Kidney glomerular epithelial cell (primary cell): Measurements from ENCODE around the gene POGZ.

Source experiments
- DNase-seq: peaks from one replicate; lab custom pipeline; 2025; lab: John Stamatoyannopoulos, UW

Gene POGZ, protein sequence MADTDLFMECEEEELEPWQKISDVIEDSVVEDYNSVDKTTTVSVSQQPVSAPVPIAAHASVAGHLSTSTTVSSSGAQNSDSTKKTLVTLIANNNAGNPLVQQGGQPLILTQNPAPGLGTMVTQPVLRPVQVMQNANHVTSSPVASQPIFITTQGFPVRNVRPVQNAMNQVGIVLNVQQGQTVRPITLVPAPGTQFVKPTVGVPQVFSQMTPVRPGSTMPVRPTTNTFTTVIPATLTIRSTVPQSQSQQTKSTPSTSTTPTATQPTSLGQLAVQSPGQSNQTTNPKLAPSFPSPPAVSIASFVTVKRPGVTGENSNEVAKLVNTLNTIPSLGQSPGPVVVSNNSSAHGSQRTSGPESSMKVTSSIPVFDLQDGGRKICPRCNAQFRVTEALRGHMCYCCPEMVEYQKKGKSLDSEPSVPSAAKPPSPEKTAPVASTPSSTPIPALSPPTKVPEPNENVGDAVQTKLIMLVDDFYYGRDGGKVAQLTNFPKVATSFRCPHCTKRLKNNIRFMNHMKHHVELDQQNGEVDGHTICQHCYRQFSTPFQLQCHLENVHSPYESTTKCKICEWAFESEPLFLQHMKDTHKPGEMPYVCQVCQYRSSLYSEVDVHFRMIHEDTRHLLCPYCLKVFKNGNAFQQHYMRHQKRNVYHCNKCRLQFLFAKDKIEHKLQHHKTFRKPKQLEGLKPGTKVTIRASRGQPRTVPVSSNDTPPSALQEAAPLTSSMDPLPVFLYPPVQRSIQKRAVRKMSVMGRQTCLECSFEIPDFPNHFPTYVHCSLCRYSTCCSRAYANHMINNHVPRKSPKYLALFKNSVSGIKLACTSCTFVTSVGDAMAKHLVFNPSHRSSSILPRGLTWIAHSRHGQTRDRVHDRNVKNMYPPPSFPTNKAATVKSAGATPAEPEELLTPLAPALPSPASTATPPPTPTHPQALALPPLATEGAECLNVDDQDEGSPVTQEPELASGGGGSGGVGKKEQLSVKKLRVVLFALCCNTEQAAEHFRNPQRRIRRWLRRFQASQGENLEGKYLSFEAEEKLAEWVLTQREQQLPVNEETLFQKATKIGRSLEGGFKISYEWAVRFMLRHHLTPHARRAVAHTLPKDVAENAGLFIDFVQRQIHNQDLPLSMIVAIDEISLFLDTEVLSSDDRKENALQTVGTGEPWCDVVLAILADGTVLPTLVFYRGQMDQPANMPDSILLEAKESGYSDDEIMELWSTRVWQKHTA (N-terminal part only)

DNA sequence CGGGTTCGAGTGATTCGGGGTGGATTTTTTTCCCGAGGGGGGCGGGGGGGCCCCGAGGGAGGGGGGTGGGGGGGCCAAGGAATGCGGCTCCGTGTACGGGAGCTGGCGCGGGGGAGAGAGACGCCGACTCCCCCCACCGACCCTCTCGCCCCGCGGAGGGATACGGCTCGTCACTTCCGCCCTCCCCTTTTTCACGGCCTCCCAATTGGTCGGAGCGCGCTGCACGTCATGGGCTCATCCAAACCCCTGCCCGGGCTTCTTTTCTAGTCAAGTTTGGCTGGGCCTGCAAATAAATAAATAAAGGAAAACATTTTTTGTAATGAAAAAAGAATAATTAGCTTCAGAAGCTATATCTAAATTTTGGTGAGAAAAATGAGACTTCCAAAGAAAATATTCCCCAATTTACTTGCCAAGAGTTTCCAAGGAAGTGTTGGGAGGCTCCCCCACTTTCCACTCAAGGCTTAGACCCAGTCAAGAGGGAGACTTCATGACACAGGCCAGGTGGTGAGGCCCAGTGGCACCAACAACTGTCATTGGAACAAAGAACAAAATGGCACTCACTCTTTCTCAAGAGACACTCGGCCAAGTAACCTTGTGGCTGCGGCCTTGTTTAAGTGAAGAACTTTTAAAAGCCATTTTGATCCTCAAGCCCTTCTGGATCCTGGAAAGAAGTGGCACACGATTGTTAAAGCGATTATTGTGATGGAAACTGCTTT lies at the start of gene POGZ:
Gene POGZ, minus strand, starts transcription at position 164 of the 716 bp plus-strand sequence. CDS start 17,290 bp downstream, outside the sequence.
- peak; percentile 83 for DNase-seq

DNA sequence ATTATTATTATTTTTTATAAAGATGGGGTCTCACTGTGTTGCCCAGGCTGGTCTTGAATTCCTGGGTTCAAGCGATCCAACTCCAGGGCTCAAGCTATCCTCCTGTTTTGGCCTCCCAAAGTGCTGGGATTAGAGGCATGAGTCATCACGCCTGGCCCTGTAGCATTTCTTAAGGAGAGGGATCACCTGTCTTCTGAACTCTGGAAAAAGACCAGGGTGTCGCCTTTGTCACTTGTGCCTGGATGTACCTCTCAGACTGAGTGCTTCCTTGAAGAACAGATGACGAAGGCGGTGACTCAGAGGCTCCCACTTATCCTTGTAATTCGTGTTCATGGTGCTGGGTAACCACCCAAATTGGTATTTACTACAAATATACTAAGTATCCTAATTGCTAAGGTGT lies 49.5 kb upstream of the POGZ start:
- DNase-seq: no peak

DNA sequence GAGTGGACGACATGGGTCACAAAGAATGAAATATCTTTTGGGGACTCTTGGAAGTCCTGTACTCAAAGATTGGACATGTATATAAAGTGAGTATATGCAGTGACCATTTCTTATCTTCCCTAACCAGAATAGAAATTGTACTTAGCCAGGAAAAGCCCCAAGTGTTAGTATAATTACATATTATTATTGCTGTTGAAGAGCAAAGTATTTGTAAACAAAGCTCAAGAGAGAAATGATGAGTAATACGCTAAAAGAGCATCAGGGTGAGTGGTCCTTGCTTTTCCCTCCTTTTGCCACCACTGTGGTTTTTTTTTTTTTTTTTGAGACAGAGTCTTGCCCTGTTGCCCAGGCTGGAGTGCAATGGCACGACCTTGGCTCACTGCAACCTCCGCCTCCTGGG lies 45.5 kb upstream of the POGZ start:
- no peak for DNase-seq

DNA sequence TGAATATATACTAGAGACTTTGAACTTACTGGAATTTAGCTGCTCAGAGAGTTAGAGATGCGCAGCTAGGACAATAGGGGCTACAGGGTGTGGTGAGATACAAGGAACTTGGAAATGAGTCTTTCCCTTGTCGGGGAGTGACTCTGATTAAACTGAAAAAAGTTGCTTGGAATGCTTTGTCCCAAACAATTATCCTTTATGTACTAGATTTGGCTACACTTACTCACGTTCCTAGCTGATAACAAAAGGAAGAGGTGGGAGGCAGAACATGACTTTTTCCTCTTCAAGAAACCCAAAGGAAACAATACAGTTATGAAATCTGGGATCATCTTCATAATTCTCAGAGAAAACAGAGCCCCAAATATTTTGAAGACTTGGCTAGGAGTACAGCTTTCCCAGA lies 45.0 kb upstream of the POGZ start:
- DNase-seq: no peak

DNA sequence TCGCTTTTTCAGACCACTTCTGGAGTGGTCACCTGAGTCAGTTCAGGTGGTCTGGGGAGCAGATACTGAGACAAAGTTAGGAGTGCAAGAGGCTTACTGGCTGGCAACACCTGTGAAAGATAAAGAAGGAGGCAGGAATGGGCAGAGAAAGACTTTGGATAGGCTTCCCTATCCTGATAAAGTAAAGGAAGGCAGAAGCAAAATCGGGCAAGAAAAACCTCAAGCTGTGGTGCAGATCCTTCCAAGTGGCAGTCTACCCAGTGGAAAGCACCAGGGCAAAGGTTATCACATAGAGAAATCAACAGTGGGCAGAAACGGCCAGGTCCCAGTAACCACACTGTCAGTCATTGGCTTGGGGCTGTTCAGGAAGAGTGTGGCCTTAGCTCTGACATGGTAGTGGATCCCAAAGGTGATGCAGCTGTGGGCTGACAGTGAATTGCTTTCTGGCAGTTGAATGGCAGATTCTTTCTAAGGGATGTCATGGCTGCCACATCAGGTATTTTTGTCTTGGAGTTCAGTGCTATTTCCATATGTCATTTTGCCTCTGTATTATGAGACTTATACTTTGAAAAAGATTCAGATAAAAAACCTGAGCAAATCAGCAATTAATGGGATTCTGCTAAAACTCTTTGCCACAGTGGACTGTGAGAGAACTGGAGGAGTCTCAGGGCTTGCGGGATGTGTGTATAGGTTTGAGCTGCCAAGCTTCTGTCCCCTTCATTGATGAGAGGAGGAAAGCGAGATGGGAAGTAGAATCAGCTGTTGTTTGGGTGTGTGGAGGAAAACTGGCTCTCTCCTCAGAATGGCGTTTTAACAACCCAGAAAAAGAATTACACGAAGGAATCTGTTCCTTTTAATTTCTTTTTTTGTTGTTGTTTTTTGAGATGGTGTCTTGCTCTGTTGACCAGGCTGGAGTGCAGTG lies 43.8 kb upstream of the POGZ start:
- DNase-seq: no peak

DNA sequence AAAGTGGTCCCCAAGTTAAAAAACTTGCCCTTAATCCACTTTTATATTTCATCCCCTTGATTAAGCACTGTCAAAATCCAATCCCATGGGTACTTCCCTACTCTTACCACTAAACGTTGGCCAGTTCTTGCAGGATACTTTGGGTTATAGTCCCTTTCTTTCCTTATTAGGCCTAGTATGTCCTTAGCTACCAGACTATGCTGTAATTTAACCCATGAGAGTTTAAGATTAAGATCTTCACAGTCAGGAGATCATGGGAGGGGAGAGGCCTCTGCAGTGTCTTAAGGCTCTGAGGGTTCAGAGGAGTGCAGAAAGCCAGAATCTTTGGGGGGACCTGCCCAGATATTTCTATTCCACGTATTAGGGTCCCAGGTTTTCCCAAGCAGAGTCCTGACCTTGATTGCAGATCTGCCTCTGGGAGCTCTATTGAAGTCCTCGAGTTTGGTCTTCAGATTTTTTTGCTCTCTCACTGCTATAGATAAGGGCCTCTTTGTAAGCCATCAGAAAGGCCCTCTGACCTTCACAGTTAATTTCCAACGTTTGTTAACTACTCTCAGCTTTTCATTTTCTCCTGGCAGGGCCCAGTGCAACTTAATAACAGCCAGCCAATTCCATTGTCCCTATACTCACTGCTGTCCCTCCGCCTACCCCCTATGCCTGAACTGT lies 42.9 kb upstream of the POGZ start:
- DNase-seq: no peak

DNA sequence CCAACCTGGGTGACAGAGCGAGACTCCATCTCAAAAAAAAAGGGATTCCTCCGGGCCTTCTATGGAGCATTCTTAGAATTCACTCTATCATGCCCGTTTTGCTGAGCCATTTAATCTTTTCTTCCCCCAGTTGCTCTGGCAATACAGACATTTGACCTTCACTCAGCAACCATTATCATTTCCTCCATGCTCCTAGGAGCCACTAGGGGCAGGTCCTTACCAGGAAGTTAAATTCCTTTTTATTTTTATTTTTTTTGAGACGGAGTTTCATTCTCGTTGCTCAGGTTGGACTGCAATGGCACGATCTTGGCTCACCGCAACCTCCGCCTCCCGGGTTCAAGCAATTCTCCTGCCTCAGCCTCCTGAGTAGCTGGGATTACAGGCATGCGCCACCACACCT lies 42.2 kb upstream of the POGZ start:
- no peak for DNase-seq

DNA sequence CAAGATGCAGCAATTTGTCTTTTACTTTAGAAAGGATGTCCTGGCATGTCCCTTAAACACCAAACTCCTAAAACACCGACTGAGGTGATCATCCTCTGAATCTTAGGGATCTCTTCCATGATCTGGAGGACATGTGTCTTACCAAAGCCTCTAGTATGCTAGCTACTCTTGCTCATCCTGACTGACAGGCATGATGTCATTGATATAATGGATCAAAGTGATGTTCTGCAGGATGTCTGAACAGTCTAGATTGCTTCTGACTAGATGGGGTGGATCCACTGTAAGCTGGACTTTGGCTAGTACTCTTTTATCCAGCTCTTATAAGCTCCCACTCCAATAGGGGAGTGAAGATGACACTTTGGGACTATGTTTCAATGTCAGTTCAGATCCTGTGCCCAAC lies 40.6 kb upstream of the POGZ start:
- no peak for DNase-seq

DNA sequence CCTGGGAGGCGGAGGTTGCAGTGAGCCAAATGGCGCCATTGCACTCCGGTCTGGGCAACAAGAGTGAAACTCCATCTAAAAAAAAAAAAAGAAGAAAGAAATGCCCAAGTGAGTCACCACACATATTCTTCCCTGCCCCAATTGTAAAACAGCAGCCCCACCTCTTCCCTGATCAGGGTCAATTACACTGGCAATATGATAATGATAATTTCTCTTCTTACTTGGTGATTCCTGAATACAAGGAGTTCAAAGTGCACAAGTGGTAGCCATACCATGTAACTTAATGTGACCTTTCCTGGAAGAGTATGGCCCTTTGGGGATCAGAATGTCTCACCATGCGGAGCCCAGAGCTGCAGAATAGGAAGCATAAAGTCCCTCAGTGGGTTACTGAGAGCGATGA lies 40.1 kb upstream of the POGZ start:
- DNase-seq: no peak

DNA sequence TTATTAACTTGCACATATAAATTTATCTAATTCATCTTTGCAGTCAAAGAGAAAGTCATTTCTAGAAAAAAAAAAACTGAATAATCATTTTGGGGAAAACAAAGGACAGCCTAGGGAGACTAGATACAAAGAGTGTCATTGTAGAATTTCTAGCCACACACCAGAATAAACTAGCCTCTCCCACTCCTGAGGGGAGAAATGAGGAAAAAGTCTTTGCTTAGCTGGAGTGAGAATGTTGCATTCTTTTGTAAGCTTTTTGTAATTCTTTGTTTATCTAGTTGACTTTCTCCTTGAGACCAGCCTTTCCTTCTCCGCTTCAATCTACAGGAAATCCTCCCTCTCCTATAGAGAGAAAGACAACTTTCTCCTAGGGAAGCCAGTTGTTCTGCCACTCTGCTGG lies 36.0 kb upstream of the POGZ start:
- DNase-seq: no peak

DNA sequence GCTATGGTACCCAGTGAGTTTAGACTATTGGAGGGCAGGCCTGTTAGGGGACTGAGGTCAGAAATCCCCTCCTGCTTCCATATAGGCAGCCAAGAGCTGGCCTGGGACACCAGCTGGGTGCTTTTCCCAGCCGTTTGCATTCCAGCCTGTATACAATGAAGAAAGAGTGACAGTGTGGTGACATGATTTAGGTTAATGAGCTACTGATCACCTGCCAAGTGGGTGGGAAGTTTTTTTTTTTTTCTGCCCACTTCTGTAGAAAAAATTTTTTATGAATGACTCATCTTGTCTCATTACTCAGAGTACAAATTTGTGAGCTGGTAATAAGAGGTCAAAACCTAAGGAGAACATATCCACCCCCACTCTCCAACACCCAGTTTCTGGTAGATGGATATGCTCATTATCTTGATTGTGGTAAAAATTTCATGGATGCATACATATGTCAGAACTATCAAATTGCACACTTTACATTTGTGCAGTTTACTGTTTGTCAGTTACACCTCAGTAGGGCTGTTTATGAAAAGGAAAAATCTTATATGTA lies 35.5 kb upstream of the POGZ start:
- DNase-seq: peak; percentile 75

DNA sequence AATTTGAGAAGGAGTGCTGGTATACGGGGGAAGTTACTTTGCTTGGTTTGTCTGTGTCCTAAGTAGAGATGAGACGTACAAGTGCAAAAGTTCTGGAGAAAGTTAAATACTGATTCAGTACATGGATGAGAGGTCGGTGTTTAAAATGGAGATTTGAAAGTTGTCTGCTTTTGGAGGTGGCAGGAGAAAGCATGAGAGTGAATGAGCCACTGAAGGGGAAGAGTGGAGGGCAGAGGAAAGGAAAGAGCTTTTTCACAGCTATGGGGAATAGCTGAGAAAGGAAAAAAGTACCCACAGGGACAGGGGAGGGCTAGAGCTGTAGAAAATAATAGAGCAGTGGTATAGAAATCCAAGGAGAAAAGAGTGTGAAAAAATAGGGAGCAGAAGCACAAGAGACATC lies 33.7 kb upstream of the POGZ start:
- no peak for DNase-seq

DNA sequence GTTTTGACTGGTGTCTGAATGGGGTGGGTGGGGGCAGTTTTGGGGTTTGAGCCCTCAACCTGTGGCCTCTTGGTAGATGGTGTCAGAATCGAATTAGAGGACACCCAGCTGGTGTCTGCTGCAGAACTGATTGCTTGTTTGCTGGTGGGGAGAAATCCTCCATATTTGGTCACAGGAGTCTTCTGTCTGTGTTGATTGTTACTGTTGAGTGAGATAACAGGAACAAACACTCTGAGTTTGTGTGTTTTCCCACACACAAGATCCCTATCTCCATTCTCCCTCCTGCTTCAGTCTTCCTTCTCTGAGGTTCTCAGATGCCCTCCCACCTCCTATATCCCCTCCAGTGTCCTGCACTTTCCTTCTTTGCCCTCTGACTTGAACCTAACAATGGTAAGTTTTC lies 32.8 kb upstream of the POGZ start:
- no peak for DNase-seq

DNA sequence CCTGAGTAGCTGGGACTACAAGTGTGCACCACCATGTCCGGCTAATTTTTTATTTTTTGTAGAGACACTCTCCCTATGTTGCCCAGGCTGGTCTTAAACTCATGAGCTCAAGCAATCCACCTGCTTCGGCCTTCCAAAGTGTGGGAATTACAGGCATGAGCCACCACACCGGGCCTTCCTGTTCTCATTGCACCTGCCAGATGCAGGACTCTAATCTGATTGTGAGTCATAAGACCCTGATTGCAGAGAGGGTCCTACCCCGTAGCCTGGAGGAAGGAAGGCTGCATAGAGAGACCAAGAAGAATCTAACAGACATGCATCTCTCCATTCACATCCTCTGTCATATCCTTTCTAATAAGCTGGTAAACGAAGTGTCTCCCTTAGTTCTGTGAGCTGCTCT lies 32.3 kb upstream of the POGZ start:
- no peak for DNase-seq

DNA sequence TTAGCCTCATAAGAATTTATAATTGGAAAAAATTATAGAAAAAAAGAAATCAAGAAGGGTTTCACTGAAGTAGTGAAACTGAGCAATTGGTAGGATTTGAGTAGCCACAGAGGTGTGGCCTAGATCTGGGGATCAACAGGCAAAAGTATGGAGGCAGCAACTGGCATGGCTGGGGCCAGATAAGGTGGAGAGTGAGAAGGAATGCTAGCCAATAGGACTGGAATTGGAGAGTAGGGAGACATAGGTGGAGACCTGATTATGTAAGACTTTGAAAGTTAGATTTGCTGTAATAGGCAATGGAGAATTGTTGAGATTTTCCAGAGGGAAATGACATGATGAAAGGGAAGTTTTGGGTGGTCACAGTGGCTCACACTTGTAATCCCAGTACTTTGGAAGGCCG lies 27.3 kb upstream of the POGZ start:
- no peak for DNase-seq

DNA sequence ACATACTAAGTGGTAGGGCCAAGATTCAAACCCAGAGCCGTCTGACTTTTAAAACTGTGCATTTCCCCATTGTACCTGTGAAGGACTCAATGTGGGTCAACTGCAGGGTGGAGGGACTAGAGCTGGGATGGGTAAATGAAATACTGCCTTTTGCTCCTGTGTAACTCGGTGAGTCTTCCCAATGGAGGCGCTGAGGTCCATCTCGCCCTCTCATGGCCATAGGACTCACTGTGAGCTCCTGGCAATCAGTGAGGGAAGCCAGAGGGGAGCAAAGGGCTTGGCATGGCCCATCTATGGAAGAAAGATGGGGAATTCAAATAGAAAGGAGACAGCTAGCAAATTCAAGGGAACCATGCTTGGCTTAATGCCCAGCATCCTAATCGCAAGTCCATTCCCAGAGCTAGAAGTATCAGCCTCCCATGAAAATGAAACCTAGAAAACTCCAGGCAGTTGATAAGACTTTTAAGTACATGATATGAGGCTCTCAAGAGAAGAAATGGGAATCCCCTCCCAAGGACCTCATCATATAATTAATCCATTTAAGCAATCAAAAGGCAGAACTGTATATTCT lies 26.5 kb upstream of the POGZ start:
- DNase-seq: no peak

DNA sequence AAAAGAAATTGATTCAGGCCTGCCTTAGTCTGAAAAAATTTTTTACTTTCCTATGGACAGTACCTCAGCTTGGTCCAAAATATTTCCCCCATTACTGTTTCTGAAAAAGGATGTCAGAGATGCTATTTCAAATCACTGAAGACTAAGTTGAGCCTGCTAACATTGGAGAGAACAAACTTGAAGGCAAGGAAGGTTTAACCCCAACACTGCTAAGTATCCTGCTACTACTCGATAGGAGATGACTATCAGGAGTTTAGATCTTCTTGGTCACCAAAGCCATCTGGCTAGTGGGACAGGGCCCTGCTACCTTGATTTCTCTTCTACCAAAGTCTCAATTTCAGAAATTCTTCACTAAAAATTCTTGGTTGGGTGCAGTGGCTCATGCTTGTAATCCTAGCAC lies 22.7 kb upstream of the POGZ start:
- no peak for DNase-seq

DNA sequence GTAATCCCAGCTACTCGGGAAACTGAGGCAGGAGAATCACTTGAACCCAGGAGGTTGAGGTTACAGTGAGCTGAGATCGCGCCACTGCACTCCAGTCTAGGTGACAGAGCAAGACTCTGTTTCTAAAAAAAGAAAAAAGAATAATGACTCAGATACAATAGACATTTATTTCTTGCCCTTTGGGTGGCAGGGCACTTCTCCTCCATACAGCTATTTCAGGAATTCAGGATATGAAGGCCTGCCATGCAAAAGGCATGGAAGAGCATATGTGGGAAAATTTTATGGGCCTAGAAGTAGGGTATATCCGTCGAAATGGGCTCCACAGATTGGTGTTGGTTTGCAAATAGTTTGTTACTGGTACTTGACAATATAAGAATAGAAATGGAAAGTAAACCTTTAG lies 20.2 kb upstream of the POGZ start:
- DNase-seq: no peak

DNA sequence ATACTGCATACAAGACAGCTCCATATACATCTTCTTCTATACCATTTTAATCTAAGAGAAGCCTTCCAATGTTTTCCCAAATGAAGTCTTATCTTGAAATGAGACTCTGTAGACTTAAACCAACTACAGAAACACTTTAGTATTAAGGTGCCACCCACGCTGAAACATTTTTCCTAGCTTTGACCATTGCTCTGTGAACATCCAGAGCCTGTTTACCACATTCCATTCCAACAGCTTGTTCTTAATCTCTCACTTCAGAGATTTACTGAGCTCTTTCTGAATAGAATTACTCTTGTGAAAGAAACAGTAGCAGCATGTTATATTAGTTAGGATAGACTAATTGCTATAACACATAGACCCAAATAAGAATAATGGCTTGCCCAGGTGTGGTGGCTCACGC lies 19.6 kb upstream of the POGZ start:
- no peak for DNase-seq
